ENCODE results near the gene ITK.
"Not testable (repeated sequence)": the region's sequence is repeated elsewhere in the genome, so short reads cannot be mapped to it uniquely, and the experiment has no call there.

The ITK gene

DNA sequence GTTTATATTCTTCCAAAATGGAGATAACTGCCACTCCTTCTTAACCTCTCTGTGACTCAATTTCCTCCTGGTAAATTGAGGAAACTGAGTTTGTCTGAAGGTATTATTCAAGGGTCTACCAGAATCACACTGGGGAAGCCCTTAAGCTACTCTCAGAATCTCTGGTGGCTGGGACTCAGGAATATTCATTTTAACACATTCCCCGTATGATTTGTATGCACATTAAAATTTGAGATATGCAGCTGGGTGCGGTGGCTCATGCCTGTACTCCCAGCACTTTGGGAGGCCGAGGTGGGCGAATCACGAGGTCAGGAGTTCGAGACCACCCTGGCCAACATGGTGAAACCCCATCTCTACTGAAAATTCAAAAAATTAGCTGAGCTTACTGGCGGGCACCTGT, 64.1 kb downstream of the ITK start:
- in situ Hi-C loops (cut with MboI; ENCODE audit: low sequenced_read_pairs), result not testable (repeated sequence)

DNA sequence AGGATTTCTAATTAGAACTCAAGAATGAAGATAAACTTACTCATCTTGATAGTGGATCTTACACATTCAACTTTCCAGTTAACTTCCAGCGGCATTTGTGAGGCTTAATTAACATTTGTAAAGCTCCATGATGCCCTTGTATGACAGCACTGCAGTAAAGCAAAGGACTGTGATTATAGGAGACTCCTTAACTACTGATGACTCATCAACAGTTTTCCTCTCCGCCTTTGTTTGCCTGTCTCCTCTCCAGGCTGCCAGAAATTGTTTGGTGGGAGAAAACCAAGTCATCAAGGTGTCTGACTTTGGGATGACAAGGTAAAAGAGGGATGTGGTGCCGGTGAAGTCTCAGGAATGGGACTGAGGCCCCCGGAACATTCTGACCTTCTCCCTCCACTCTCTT, 64.8 kb downstream of the ITK start:
- in situ Hi-C loops (cut with MboI; ENCODE audit: low sequenced_read_pairs), result no loop called here

DNA sequence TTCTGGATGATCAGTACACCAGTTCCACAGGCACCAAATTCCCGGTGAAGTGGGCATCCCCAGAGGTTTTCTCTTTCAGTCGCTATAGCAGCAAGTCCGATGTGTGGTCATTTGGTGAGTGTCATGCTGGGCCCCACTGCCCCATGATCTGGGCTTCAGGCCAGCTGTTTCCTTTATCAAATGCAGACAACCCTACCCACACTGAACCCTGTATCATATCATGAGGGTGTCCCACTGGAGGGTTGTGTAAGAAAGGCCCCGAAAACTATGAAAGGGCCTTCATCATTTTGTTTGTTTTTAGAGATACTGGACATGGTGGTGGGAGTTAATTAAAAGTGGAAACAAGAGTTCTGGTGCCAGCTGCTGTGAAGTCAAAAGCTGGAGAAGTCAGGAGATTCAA, 65.2 kb downstream of the ITK start:
- in situ Hi-C loops (cut with MboI; ENCODE audit: low sequenced_read_pairs), result no loop called here

DNA sequence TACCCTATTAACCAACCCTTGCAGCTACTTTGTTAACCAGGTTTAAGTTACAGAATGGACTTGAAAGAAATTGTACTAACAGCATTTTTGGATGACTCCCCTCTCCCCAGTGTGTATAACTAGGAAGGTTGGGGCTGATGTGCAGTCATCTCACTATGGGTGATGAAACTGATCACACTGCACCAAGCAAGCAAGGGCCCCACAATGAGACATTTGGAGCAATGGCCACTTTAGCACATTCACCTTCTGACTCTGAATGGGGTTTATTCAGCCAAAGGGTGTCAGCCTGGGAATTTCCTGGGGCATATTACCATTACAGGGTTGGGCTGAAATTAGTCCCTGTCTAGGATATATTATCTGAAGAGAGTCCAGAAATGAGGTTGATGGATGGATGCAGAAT, 66.6 kb downstream of the ITK start:
- in situ Hi-C loops (cut with MboI; ENCODE audit: low sequenced_read_pairs), result no loop called here

DNA sequence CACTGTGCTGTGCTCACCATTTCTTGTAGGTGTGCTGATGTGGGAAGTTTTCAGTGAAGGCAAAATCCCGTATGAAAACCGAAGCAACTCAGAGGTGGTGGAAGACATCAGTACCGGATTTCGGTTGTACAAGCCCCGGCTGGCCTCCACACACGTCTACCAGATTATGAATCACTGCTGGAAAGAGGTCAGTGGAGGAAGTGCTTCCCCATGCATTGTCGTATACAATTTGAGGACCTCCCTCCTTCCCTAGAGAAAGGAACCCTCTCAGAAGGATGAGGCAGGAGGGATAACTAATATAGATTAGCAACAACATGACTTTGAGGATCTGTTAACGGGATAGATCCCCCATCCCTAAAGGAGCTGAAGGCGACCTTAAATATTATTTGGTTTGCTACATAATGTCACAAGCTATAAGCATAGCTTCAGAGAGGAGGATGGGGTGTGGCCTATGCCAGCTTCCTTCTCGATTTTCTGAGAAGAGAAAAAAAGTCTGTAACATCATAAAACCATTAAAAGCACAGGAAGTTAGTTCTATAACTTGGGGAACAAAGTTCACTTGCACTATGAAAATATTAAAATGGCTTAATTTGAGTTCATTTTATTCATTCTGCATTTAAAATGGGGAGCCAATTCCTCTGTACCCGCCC, 68.3 kb downstream of the ITK start:
- in situ Hi-C loops (cut with MboI; ENCODE audit: low sequenced_read_pairs), result no loop called here

DNA sequence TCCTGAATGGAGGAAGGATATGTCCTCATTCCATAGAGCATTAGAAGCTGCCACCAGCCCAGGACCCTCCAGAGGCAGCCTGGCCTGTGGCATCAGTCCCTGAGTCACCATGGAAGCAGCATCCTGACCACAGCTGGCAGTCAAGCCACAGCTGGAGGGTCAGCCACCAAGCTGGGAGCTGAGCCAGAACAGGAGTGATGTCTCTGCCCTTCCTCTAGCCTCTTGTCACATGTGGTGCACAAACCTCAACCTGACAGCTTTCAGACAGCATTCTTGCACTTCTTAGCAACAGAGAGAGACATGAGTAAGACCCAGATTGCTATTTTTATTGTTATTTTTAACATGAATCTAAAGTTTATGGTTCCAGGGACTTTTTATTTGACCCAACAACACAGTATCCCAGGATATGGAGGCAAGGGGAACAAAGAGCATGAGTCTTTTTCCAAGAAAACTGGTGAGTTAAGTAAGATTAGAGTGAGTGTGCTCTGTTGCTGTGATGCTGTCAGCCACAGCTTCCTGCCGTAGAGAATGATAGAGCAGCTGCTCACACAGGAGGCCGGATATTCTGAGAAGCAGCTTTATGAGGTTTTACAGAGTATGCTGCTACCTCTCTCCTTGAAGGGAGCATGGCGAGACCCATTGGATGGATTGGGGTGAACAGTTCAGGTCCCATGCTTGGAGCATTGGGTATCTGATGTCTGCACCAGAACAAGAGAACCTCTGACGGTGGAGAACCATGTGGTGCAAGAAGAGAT, 72.2 kb downstream of the ITK start:
- in situ Hi-C loops (cut with MboI; ENCODE audit: low sequenced_read_pairs), result no loop called here

DNA sequence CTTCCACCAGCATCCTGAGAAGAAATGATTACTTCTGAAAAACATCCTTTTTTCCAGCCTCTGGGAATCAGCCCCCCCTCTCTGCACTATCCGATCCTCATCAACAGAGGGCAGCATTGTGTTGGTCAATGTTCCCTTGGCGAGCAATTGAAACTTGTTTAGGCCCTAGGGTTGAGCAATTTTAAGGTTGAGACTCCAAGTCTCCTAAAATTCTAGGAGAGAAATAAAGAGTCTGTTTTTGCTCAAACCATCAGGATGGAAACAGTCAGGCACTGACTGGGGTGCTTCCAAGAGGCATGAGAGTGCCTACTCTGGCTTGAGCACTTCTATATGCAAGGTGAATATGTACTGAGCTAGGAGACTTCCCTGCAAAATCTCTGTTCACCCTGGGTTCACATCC, 72.9 kb downstream of the ITK start:
- in situ Hi-C loops (cut with MboI; ENCODE audit: low sequenced_read_pairs), result no loop called here

DNA sequence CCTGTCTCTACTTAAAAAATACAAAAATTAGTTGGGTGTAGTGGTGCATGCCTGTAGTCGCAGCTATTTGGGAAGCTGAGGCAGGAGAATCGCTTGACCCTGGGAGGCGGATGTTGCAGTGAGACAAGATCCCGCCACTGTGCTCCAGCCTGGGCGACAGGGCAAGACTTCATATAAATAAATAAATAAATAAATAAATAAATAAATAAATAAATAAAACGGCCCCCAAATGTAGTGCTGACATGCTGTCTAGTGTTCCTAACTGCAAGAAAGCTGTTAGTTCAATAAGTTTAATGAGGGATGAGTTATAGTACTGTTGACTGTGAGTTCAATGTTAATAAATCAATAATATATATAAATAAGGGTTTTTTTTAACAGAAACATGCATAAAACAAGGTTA, 77.8 kb downstream of the ITK start:
- in situ Hi-C loops (cut with MboI; ENCODE audit: low sequenced_read_pairs), result no loop called here

DNA sequence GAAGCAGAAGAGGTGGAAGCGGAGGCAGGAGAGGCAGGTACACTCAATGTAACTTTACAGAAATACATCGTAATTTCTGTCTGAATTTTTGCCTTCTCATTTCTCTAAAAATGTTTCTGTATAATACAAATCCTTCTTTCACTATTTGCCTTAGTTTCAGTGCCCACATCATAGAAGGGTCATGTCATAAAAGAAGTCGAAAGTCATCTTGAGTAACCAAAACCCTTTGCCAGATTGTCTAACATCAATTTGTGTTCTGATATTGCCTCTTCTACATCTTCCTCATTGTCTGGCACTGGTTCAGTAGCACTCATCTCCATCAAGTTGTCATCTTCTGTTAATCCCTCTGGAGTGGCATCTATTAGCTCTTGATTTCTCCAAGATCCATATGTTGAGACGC, 79.1 kb downstream of the ITK start:
- in situ Hi-C loops (cut with MboI; ENCODE audit: low sequenced_read_pairs), result no loop called here

DNA sequence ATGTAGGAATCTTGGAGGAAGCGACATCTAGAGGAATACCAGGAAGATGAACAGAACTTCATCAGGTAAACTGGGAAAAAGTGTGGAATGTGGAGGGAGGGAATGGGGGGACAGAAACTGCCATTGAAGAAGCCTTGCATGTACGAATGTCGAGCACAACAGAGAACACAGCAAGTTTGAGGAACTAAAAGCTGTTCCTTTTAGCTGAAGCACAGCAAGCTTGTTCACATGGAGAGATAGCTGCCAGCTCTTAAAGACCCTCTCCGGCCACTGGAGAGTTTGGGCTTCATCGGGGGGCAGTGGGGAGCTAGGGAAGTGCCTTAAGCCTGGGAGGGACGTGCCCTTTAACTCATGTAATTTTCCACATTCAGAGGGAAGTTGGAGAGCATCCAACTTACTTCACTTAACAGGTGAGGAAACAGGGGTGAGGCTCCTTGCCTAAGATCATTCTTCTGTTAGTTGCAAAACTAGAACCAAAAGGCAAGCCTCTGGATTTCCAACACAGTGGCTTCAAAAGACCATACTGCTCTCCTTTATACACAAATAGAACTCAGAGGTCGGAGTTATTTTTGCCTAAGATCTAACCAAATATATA, 83.0 kb downstream of the ITK start:
- in situ Hi-C loops (cut with MboI; ENCODE audit: low sequenced_read_pairs), result no loop called here

DNA sequence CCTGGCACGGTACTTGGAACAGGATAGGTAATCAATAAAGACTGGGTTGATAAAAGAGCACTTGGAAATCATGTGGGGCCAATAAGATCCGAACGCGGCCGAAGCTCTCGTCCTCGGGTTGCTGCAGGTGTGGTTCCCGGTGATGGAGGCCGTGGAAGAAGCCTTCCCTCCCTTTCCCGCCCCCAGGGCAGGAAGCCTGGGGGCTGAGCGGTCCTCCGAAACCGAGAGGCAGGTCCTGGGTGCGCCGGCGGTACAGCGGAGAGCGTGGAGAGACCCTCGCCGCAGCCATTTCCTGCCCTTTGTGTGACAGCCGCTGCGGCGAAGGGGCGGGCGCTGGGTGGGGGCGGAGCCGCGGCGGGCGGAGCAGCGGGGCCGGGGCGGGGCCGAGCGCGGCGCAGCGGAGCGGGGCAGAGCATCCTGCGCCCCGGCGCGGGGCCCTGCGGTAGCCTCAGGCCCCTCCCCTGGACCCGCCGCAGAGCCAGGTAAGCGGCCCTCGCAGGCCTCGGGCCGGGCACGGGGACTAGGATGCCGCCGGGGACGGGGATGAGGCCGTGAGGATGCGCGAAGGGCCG, 85.2 kb downstream of the ITK start, which contains the start of gene CYFIP2:
Gene CYFIP2 (plus strand): TSS at position 410 of the 572 bp plus-strand sequence. CDS start 19,239 bp downstream, outside the sequence.
- in situ Hi-C loops (cut with MboI; ENCODE audit: low sequenced_read_pairs), result no loop called here

DNA sequence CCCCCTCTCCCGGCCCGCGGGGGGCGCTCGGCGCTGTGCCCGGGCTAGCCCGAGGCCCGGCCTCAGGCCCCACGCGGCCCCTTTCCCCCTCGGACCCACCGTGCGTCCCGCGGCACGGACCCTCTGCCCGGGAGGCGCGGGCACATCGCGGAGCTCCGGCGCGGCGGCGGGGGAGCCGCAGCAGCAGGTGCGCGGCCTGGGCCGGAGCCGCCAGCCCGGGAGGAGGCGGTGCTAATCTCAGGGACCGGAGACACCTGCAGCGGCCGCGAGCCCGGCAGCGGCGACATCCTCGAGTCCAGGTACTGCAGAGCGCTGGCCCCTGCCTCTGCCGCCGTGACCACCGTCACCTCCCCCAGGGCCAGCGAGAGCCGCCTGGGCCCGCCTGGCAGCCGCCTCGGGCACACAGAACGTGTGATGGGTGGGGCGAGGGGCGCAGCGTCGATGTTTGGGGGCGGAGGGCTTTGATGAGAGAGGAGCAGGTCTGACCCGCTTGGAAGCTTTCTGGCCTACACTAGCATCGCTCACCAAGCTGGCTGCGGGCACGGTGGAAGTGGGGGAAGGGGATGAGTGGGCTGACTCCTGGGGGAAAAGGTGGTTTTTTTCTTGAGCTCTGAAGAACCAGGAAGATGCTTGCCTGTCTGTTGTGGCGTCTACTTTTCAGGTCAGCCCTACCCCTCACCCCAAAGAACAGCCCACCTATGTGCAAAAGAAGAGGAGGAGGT, 85.8 kb downstream of the ITK start:
- in situ Hi-C loops (cut with MboI; ENCODE audit: low sequenced_read_pairs), result no loop called here

DNA sequence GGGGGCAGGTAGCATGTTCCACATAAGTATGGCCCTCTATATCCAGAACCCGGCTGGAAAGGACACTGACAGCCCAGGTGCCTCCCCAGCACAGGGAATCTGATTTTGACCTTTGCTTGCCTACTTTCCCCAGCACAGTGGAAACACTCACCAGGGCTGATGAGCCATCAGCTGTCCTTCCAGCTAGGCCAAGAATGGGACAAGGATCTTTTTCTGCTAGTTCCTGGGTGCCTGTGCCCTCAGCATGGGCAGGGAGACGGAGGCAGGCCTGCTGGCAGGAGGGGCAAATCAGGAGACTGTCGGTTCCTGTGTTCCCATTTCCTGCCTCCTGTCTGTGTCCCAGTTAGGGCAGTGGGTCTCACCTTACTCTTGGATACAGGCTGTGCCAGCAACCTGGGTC, 86.4 kb downstream of the ITK start:
- in situ Hi-C loops (cut with MboI; ENCODE audit: low sequenced_read_pairs), result no loop called here

DNA sequence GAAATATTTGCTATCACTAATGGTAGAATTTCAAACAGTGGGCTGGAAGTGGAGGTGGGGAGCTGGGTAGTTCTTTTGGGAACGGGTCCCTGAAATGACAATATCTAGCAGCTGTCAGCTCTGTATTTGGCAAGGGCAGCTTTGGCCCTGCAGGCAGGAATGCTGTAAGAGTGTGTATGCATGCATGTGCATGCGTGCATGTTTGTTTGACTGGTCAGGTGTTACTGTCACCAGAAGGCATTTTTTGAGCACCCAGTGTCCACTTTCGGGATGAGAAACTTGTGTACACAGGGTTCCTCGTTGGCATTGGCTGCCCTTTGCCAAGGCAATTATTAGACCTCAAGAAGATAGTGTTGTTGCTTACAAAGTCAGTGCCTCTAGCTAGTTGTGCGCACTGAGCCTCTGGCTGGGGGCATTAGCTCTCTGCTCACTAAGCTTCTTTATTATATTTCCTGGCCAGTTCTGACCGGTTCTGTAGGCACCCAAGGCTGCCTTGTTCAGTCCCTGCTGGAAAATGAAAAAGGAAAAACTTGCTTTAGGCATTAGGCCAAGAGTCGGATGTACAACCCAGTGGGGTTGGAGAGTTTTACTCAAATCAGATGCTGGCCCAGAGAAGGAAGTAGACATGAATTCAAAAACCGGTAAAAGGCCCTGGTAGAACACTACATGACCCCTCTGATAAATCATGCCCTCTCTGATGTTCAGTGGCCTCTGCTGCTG, 87.3 kb downstream of the ITK start:
- in situ Hi-C loops (cut with MboI; ENCODE audit: low sequenced_read_pairs), result no loop called here

DNA sequence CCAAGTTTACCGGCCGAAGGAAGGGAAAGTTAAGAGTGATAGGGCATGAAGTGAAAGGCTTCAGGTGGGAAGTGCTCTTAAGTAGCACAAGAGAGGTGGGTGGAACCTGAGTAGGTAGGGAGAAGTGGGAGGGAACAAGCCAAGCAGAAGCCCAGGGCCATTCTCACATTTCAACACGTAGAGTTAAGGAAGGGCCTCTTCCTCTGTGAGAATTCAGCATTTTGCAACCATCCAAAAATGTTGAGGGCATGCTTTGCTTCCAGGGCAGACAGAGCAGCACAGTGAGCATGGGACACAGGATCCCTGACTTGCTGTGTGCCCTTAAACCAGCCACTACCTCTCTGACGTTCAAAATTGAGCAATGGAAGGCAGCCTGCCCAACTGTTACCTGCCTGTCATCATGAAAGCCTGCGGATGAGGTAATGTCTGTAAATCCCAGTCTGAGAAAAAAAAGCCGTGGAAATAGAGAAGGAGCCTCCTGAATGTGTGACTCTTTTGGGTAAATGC, 88.6 kb downstream of the ITK start:
- in situ Hi-C loops (cut with MboI; ENCODE audit: low sequenced_read_pairs), result no loop called here

DNA sequence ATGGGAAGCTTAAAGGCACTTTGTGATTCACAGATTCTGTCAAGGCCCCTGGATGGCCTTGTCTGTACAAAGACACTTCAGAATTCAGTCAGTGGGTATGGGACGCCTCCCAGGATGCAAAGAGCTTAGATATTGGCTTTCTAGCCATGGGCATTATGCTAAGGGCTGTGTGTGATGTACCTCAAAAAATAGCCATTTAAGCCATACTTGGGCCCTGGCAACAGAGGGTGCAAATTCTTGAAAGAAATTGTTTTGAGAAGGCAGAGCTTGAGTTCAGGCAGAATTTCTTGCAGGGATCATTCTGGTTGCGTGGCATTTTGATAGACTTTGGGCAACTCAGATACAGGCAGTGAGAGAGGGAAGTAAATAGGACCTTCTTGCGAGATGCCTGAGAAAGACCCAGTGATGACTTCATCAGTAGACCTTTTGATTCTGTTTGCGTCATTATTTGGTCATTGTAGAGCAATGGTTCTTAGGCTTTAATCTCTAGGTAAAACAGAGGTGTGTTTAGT, 89.2 kb downstream of the ITK start:
- in situ Hi-C loops (cut with MboI; ENCODE audit: low sequenced_read_pairs), result no loop called here

DNA sequence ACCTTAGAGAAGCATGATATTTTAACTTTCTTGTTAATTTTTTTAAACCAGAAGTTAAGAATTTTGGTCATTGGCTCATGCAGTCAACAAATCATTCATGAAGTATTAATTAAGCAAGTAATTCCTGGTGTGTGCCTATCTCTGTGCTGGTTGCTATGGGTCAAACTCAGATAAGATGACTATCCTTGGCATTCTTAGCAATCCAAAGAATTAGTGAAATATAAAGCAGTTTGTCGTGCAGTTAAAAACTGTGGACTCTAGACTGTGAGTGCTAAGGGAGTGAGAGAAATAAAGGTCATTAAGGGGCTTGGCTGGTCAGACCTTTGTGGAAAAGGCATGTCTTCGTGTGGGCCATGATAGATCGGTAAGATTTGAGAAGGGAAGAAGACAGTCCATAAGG, 90.1 kb downstream of the ITK start:
- in situ Hi-C loops (cut with MboI; ENCODE audit: low sequenced_read_pairs), result no loop called here

DNA sequence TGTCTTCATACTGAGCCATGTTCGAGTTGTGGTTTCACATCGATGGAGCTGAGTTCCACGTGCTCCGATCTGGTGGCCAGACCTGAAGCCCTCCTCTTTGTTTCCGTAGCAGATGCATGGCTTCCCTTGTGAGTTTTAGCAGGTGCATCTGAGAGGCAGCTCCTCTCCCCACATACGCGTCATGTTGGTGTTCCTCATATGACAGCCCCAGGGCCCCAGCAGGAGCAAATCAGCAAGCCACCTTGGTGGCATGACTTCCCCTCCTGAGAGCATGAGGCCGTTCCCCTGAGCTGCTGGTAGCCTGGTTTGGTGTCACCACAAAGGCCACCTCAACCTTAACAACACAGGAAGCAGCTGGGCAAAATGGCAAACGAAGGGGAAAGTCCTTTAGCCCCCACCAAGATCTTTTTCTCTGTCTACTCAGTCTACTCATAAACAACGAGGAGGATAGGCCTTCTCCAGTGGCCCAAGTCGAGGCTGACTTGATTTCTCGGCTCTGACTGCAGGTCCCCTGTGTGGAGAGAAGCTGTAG, 91.2 kb downstream of the ITK start:
- in situ Hi-C loops (cut with MboI; ENCODE audit: low sequenced_read_pairs), result no loop called here

DNA sequence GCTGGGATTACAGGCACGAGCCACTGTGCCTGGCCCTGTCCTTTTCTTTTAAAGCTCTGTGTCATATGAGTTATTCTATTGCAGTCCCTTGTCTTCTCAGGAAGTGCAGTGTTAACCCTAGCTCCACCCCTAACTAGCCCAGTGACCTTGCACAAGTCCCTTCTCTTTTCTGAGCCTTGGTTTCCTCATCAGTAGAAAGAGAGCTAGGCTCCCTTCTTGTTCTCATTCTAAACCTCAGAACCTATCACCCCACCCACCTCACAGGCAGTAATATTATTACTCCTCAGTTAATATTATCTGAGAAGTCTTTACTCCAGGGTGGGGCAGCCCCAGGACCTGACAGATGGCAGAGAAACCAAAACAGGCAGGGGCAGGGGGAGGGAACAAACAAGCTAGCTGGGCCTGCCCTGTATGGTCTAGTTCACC, 92.5 kb downstream of the ITK start:
- in situ Hi-C loops (cut with MboI; ENCODE audit: low sequenced_read_pairs), result no loop called here

DNA sequence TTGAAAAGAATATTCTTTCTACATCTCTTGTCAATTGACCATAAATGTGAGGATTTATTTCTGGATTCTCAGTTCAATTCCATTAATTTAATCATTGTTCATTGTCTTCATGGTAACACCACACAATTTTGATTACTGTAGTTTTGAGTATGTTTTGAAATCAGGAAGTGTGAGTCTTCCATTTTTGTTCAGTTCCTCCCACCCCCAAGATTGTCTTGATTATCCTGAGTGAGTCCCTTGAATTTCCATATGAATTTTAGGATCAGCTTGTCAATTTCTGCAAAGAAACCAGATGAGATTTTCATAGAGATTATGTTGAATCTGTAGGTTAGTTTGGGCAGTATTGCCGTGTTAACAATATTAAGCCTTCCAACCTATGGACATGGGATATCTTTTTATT, 94.8 kb downstream of the ITK start:
- in situ Hi-C loops (cut with MboI; ENCODE audit: low sequenced_read_pairs), result no loop called here
